Glutamatergic neuron (in vitro differentiated cells): ENCODE measurements around the gene MTMR6. TPM values are rescaled to one million over a fixed set of nuclear protein-coding genes. Genes with fewer than 3 reads are reported as not detected.

Experiments used
- DNase-seq: peaks from one replicate; pipeline ENCODE4 v3.0.0; 2022
- H3K27ac Mint-ChIP-seq: one replicate; pipeline ENCODE4 v1.8.0; 2020; ENCODE audit warnings: mild to moderate bottlenecking, mixed read lengths, inconsistent platforms; ENCODE audit not compliant: unreplicated experiment
- H3K27me3 Mint-ChIP-seq: one replicate; pipeline ENCODE4 v1.8.0; 2020; ENCODE audit warnings: mild to moderate bottlenecking, moderate library complexity, mixed read lengths, inconsistent platforms; ENCODE audit not compliant: unreplicated experiment
- H3K36me3 Mint-ChIP-seq: one replicate; pipeline ENCODE4 v1.8.0; 2020; ENCODE audit warnings: mild to moderate bottlenecking, mixed read lengths, inconsistent platforms; ENCODE audit not compliant: unreplicated experiment
- H3K4me1 Mint-ChIP-seq: one replicate; pipeline ENCODE4 v1.8.0; 2020; ENCODE audit warnings: mild to moderate bottlenecking, low read depth, mixed read lengths, inconsistent platforms; ENCODE audit not compliant: unreplicated experiment
- H3K4me3 Mint-ChIP-seq: one replicate; pipeline ENCODE4 v1.8.0; 2020; ENCODE audit warnings: mild to moderate bottlenecking, mixed read lengths, inconsistent platforms; ENCODE audit not compliant: unreplicated experiment
- H3K9me3 Mint-ChIP-seq: one replicate; pipeline ENCODE4 v1.8.0; 2020; ENCODE audit warnings: mild to moderate bottlenecking, moderate library complexity, mixed read lengths, inconsistent platforms; ENCODE audit not compliant: unreplicated experiment
- total RNA-seq: library from RNA; stranded (reverse); fragmentation: NEBNext Ultra II Directional; extraction: Animal tissue kit (Norgen Biotek cat#: 25700); gene quantifications from one replicate; pipeline ENCODE4 v1.2.1, GENCODE V29; 2021; ENCODE audit not compliant: unreplicated experiment
- TF ChIP-seq, protein P1 (sequence below): fragments of 200-600 bp; sonication (generic); IDR thresholded peaks from one replicate; pipeline ENCODE4 v1.5.0; 2021; ENCODE audit not compliant: partially characterized antibody, unreplicated experiment

Gene MTMR6
- total RNA-seq, 1 donor from 2014 or later = 95.3 TPM

DNA sequence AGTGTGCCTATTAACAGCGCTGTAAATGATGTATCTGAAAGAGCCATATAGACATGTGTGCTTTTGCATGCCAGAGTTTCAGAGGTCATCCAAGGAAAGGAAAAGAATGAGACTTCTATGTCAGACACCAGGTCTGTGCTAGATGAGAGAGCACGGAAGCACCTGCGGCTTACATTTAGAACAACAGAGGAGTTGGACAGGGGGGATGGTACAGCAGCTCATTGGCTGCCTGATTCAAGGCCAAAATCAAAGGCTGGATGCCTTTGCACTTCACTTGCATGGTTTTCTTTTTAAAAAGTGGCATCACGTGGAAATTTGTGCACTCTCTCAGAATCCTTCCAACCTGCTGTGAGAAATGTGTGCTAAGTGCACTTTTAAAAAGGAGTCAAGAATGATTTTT is 82.4 kb downstream of the MTMR6 start:
- Mint-ChIP-seq H3K9me3 (peaks cover 4% of the 10 kb centered on the region), H3K27ac (no peak overlapping the region), H3K4me1 (peaks cover 4% of the 10 kb centered on the region), H3K27me3 (peaks cover 6% of the 10 kb centered on the region), H3K4me3 (no peak overlapping the region), H3K36me3 (no peaks in the 10 kb centered on the region)
- no peak for DNase-seq
- TF ChIP-seq, protein P1, sequence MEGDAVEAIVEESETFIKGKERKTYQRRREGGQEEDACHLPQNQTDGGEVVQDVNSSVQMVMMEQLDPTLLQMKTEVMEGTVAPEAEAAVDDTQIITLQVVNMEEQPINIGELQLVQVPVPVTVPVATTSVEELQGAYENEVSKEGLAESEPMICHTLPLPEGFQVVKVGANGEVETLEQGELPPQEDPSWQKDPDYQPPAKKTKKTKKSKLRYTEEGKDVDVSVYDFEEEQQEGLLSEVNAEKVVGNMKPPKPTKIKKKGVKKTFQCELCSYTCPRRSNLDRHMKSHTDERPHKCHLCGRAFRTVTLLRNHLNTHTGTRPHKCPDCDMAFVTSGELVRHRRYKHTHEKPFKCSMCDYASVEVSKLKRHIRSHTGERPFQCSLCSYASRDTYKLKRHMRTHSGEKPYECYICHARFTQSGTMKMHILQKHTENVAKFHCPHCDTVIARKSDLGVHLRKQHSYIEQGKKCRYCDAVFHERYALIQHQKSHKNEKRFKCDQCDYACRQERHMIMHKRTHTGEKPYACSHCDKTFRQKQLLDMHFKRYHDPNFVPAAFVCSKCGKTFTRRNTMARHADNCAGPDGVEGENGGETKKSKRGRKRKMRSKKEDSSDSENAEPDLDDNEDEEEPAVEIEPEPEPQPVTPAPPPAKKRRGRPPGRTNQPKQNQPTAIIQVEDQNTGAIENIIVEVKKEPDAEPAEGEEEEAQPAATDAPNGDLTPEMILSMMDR = no peak

DNA sequence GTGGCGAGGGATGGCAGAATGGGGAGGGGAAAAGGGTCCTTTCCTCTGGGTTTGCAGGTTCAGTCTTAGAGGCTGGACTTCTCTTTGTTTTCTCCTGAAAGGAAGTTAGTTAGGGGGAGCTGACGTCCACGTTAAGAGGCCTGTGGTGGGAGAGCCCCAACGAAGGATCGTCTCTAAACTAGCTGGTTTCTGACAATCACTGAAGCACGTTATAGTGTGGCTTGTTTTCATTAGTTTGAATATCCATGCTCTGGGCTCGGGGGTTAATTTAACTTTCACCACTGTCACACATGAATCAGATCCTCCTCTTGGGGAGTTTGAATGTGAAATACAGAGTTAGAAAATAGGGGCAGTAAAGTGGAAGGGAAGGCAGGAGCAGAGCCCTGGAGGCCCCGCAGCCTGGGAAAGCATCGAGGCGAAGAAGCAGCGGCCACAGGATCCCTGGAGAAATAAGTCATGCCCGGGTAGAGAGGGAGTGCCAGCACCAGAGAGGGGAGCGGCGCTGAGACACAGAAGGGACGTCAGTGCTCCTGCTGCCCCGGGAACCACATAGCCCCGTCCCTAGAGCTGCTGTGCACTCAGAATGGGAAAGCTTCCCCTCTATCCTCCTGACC is 84.1 kb downstream of the MTMR6 start:
- no peak overlapping the region for H3K27ac Mint-ChIP-seq
- H3K36me3 Mint-ChIP-seq = no peaks in the 10 kb centered on the region
- H3K4me1 Mint-ChIP-seq = peaks cover 4% of the 10 kb centered on the region
- TF ChIP-seq, protein P1 = no peak
- peaks cover 4% of the 10 kb centered on the region for H3K9me3 Mint-ChIP-seq
- H3K27me3 Mint-ChIP-seq = peaks cover 8% of the 10 kb centered on the region
- no peak for DNase-seq
- H3K4me3 Mint-ChIP-seq = no peak overlapping the region

DNA sequence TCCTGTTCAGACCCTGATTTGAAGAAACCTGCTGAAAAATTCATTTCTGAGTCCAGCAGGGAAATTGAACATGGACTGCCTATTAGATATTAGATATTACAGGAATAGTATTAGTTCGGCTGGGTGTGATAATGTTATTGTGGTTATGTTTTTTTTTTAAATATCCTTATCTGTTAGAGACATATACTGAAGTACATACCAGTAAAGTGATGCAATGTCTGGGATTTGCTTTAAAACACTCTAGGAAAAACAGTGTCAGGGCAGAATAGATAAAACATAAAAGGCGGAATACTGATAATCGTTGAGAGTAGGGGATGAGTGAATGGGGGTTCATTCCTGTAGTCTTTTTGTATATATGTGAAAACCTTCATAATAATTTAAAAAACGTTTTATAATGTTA is 86.5 kb downstream of the MTMR6 start:
- DNase-seq = no peak
- TF ChIP-seq, protein P1 = no peak
- peaks cover 1% of the 10 kb centered on the region for H3K9me3 Mint-ChIP-seq
- H3K4me1 Mint-ChIP-seq = no peaks in the 10 kb centered on the region
- H3K4me3 Mint-ChIP-seq = no peak overlapping the region
- peaks cover 8% of the 10 kb centered on the region for H3K27me3 Mint-ChIP-seq
- H3K27ac Mint-ChIP-seq = no peak overlapping the region
- no peaks in the 10 kb centered on the region for H3K36me3 Mint-ChIP-seq

DNA sequence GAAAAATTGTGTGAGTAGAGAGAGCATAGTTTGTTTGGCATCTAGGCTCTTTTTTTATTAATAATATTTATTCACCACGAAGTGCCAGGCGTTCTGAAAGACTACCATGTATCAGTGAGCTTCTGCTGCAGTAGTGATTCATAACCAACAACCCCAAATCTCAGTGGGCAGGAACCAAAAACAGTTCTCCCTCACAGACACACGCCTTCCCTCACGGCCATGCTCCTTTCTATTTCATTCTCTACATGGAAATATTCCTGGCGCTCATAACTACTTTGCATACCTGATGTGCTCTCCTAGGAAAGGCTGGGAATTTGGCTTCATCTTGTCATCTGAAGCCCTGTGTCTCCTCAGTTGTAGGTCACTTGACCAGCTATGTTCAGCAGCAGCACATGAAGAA is 88.6 kb downstream of the MTMR6 start:
- no peak overlapping the region for H3K27ac Mint-ChIP-seq
- DNase-seq = no peak
- H3K9me3 Mint-ChIP-seq = peaks cover 1% of the 10 kb centered on the region
- no peaks in the 10 kb centered on the region for H3K4me1 Mint-ChIP-seq
- H3K4me3 Mint-ChIP-seq = no peak overlapping the region
- peaks cover 7% of the 10 kb centered on the region for H3K36me3 Mint-ChIP-seq
- H3K27me3 Mint-ChIP-seq = peaks cover 10% of the 10 kb centered on the region
- TF ChIP-seq, protein P1 = no peak

DNA sequence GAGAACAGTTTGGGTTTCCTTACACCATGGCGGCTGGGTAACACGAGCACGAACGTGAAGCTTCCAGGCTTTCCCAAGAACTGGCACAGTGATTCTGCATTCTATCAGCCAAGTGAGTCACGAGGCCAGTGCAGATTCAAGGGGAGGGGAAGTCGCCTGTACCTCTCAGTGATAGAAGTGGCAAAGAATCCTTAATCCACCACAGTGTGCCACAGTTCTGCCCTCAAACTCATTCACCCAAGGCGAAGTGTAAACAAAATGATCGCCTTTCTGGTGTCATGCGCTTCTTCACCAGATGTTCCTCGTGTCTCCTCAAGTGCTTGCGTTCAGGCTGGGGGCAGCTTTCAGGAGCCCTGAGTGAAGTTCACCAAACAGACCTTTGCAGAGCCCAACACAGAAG is 90.3 kb downstream of the MTMR6 start:
- Mint-ChIP-seq H3K4me3 (no peak overlapping the region), H3K27me3 (peaks cover 7% of the 10 kb centered on the region), H3K4me1 (peaks cover 5% of the 10 kb centered on the region), H3K27ac (no peak overlapping the region), H3K36me3 (peaks cover 7% of the 10 kb centered on the region), H3K9me3 (no peaks in the 10 kb centered on the region)
- no peak for DNase-seq
- TF ChIP-seq, protein P1 = no peak

Other genes starting within 250 kb of the MTMR6 start
- 0.22 TPM for gene PABPC3, start 191.4 kb downstream of the MTMR6 start, total RNA-seq
- 1.5 TPM for gene AMER2, start 115.2 kb downstream of the MTMR6 start, total RNA-seq
- 94.1 TPM for gene NUP58, start 14.1 kb upstream of the MTMR6 start, total RNA-seq
- 70.1 TPM for gene ATP8A2, start 84.5 kb upstream of the MTMR6 start, total RNA-seq